IPS-NIHi11 (cell line): ENCODE measurements around the gene ADARB1.
A peak's percentile ranks its signal among the peaks of the same experiment; 100 is the strongest.

ENCODE experiments used
- DNase-seq: peaks from one replicate; pipeline ENCODE4 v3.0.0; 2012; ENCODE audit warnings: mixed read lengths, low spot score

ADARB1 gene

DNA sequence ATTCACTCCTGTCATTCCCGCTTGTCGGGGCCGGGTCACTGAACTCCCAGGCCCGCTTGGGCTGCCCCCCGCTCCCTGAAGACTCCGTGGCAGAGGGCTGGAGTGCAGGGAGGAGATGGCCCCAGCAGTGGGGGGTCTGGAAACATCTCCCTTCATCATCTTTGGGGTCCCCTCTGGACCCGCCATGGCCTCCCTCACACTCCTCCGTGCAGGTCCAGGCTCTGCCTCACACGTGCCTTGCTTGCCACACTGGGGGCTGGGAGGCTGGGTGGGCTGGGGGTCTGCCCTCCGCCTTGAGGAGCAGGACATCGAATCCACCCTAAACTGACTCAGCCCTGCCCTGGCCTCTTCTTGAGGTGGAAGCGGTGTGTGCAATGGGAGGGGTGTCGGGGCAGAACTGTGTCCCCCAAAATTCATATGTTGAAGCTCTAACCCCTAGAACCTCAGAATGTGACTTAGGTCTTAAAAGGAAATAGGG is 178.1 kb downstream of the ADARB1 start:
- DNase-seq = no peak

DNA sequence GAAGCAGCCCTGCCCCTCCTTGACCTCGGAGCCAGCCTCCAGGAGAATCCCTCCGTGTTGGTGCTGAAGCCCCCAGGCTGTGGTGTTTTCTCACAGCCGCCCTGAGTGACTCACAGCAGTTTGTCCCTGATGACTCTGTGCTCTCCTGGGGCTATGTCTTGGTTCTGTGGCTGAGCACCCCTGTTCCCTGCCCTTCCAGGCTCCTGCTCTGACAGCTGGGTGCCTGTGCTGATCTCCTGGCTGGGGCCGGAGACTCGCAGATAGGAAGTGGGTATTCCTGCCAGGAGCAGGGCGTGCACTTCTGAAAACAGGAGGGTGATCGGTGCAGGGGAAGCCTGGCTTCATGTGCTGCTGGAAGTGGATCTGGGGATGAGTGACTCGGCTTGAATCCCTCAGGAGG is 178.8 kb downstream of the ADARB1 start:
- no peak for DNase-seq

DNA sequence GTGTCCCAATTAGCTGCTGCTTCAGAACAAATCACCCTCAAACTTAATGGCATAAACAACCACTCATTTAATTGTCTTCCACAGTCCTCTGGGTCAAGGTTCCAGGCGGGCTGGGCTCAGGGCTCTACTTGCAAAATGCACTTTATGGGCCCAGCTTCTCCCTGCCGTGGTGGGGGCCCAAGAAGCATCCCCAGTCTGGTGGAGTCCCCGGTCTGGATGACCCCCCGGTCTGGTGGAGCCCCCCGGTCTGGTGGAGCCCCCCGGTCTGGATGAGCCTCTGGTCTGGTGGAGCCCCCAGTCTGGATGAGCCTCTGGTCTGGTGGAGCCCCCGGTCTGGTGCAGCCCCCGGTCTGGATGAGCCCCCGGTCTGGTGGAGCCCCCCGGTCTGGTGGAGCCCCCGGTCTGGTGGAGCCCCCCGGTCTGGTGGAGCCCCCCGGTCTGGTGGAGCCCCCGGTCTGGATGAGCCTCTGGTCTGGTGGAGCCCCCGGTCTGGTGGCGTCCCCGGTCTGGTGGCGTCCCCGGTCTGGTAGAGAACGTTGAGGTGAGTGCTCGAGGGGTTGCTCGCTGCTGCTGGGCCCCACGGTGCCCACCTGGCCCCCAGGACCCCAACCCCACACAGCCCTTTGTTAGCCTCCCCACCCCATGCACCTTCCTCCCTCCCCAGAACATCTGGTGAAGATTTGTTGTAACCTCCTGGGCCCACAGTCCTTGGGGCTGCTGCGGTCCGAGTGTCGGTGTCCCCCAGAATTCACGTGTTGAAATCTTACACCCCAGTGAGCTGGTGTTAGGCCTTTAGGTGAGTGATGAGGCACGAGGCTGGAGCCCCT is 179.5 kb downstream of the ADARB1 start:
- DNase-seq = no peak

DNA sequence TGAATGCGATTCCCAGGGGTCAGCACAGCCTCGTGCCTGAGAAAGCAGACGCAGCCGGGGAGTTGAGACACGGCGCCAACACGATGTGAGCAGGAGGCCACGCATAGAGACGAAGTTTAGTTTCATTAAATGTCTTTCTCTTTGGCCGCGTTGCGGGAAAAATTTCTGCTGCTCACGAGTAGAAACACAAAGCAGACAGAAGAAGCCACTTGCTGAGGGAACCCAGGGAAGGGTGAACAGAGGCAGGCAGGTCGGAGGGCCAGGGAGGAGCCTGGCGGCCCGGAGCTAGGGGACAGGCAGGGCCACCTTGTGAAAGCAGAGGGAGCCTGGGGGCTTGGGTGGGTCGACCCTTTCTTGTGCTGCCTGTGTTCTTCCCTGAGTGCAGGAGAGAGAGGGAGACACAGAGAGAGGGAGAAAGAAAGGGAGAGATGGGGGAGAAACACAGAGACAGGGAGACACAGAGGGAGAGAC is 180.1 kb downstream of the ADARB1 start:
- DNase-seq = no peak

DNA sequence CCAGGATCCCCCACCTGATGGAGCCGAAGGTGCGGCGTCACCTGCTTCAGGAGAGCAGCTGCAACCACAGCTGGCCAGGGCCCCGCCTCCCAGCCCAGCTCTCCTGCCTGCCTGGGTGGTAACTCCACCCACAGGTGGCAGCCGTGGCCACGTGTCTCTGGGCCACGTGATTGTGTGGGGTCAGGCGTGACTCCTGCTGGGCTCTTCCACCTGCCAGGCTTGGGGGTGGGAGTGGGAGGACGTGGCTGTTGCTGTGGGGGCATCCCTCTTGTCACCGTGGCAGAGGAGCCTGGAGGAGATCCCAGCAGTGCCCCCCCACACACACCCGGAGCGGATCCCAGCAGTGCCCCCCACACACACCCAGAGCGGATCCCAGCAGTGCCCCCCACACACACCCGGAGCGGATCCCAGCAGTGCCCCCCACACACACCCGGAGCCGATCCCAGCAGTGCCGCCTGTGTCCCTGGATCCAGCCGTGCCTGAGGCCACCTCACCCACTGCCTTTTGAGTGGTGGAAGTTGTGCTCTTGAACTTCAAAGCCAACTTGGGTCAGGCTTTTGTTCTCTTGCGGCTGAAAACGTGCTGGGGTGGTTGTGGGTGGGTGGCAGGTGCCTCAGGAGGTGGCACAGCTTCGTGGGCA is 181.1 kb downstream of the ADARB1 start:
- DNase-seq = peak; percentile 64

DNA sequence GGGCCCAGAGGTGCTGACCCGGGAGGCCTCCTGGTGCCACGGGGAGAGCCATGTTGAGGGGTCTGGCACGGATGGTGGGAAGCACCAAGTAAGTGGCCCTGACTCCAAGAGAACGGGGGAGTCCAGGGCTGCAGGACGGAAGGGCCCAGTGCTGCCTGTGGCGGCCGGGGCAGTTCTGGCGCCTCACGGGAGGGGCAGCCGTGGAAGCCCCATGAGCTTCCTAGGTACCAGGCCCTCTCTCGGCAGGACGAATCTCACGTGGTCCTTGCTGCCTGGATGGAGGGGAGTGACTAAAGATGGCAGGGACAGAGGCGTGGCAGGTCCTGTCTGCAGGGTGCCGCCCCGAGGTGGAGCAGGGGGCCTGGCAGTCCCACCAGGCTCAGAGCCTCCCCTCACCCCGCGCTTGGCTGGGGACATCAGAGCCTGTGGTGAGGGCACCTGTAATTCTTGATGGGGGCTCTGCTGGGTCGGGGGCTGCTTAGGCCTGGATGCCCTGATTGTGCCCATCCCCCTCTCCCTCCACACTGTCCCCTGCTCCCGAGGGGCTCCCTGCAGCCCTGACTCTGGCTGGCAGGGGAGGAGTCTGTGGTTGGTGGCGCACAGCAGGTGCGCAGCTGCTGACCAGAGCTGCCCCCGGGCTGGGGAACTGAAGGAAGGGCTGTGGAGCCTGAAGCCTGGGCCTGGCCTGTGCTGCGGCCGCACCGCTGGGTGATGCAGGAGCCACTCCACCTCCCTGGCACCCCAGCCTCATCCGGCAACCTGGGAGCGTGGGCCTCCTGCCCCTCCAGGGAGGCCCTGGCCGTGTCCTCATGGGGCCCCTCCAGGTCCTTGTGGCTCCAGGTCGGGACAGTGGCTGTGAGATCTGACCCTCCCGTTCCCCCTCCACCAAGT is 181.9 kb downstream of the ADARB1 start:
- no peak for DNase-seq

DNA sequence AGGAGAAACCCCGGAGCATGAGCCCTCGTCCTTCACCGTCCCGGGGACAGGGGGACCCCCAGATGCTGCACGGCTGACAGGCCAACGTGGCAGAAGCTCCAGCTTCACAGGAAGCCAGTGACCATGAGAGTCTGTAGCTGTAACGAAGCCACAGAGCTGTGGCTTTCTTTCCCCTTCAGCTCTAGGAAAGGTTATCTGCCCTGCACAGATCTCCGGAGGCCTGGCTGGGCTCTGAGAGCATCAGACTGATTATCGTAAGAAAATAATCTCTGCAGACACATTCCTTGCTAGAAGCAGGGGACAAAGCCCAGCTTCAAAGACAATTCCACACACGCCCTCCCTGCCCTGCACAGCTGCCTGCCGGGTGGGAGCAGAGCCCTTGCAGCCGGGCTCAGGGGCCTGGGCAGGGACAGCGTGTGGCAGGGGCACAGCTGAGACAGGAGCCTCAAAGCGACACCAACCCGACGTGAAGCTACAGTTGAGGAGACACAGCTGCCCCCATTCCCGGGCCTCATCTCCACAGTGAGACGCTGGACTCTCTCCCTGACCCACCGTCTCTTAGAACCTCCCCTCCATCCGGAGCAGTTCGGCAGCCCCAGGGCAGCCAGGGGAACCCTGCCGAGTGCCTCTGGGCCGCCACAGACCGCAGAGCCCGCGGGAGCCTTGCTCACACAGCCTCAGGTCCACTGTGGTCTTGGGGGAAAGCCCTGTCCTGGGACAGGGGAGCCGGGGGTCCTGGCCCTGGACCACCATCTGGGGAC is 182.7 kb downstream of the ADARB1 start:
- no peak for DNase-seq

DNA sequence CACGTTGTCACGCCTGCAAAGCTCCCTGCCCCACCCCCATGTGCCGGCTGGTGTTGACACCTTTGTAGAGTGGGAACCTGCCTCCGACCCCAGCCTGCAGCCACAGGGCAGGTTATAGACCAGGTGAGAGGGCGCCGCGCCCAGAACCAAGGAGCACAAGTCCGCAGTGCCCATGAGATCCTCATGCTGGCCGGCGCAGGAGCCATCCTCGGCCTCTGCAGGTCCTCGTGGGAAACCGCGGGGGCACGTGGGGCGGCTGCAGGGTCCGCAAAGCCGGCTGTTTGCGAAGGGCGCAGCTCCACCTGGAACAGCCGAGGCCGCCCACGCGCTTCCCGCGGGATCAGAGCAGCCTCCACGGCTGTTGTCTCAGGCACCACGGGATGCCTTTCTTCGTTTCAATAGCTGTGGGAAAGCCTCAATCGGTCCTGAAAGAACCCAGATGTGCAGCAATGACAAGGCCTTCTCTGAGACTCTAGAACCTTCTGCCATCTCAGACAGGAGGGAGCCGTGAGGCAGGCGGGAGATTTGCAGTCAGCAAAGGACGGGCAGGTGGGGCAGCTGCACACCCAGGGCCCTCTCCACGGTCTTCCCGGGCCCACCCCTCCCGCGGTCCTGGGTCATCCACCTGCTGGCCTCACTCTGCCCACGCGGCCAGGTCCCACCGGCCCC is 183.4 kb downstream of the ADARB1 start:
- DNase-seq = no peak

DNA sequence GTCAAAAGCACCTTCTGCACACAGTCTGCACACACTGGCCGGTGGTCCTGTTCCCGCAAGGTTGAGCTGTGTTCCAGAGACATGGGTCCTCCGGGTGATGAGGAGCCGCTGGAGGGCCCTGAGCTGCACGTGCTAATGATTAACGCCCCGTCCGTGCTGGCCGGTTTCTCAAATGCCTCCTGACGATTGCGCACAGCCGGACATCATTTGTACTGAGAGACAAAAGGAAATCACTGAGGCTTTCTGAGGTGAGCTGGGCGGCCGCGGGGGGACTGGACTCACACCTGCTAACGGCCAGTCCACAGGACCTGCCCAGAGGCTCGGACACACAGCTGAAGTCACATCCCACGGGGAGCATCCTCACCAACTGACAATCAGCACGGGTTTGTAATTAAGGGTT is 184.1 kb downstream of the ADARB1 start:
- peak; percentile 5 for DNase-seq

DNA sequence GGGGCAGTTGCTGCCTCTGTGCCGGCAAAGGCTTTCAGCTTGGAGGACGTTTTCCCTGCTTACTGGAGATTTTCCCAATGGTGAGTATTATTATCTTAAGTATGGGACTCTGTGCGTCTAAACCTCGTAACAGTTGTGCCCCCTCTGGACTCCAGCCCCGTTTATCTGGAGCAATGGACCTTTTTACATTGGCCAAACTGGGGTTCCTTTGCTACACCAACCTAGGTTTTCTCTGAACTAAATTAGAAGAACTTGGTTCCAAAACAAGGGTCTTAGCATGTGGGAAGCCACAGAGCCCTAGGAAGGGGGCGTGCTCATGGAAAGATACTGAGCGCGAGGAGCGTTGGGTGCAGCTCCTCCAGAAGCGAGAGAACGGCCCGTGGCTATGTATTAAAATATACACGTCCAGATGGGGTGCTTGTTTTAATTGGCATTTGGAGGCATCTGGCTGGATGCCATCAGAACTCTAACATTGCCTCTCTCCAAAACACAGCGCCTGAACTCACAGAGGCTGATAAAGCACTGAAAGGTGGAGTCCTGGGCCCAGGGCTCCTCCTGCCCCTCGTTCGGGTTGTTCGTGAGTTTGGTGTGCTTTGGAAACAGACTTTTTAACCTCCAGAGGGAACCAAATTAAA is 184.9 kb downstream of the ADARB1 start:
- peak; percentile 3 for DNase-seq

DNA sequence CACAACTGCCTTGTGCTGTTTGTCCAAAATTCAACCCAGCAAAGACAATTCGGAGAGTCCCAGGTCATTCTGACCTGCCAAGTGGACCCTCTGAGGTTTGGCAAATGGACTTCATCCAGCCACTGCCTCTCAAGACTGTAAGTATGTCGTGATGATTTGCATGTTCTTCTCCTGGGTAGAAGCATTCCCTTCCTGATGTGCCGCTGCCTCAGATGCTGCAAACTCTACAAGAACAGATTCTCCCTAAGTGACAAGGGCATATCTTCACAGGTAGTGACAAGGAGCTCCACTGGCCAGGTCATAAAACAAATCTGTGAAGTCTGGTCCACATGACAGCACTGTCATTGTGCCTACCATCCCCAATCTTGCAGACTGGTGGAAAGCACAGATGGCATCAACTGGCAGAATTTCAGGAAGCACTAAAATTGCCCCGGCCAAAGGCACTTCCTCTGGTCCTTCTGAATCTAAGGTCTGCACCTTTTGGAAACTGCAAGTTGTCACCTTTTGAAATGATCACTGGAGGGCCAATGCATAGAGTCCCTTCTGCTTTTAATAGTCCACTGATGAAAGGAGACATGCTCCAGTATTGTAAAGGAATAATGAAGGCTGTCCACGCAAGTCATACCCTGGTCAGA is 185.9 kb downstream of the ADARB1 start:
- peak; percentile 1 for DNase-seq

DNA sequence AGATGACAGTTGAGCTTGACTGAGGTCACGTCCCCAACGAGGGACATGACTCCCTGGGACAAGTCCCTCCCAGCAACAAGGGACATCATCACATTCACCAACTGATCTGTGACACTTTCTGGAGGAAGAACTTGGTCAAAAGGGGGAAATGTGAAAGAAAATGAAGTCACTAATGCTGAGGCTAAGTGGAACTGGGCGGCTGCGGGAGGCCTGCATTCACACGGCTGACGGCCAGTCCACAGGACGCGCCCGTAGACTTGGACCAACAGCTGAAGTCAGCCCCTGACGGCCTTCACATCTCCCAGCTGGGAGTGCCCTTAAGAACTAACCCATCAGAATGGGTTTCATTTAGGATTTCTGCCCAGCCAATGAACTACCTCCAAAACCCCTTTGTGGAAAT is 186.7 kb downstream of the ADARB1 start:
- peak; percentile 3 for DNase-seq

DNA sequence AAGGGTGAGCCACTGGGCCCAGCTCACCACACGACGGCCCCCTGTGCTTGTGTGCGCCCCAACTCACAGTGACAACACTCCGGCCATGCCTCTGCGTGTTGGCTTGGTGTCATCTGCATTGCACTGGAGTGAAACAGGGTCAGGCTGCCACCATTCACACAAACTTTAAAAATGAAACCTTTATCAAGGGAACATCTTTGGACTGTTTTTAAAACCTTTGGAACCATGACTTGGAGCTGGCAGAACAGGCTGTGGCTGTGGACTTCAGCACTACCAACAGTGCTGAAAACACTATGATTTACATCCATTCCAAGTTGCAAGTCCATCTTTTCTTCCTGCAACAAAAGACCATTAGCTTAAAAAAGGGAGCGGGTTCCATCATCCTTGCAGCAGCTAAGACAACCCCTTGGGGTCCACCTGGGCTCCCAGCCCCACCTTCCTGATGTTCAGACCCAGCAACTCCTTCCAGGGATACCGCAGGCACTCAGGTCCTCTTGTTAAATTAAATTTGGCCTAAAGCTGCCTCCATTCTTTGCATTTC is 187.7 kb downstream of the ADARB1 start:
- DNase-seq = no peak

DNA sequence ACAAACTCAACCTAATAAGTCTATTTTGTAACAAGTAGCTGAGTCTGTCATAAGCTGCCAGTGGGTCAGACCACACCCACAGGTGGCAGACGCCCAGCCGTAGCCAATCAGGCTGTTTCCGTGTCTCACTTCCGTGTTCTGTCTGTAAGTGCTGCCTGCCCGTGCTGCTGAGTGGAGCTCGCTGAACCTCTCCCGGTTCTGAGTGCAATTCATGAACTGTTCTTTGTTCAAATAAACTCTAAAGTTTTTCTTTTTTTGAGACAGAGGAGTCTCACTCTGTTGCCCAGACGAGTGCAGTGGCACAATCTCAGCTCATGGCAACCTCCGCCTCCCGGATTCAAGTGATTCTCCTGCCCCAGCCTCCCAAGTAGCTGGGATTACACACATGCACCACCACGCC is 188.2 kb downstream of the ADARB1 start:
- DNase-seq = peak; percentile 49

DNA sequence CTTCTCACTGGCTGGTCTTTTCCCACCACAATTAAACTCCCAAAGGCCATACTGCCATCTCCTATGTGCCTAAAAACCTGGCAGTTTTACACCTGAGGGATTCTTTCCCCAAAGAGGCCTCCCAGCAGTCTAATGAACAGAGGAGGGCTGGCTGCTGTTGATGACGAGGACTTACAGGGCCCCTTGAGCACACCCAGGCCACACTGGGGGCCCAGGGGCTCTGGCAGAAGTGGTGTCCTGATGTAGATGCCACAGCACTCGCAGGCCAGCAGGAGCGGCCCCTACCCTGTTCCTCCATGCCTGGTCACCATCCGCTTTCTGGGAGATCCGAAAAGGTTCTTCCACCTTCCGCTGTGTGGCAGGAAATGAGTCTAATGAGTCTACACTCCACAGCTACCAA is 189.2 kb downstream of the ADARB1 start:
- no peak for DNase-seq

DNA sequence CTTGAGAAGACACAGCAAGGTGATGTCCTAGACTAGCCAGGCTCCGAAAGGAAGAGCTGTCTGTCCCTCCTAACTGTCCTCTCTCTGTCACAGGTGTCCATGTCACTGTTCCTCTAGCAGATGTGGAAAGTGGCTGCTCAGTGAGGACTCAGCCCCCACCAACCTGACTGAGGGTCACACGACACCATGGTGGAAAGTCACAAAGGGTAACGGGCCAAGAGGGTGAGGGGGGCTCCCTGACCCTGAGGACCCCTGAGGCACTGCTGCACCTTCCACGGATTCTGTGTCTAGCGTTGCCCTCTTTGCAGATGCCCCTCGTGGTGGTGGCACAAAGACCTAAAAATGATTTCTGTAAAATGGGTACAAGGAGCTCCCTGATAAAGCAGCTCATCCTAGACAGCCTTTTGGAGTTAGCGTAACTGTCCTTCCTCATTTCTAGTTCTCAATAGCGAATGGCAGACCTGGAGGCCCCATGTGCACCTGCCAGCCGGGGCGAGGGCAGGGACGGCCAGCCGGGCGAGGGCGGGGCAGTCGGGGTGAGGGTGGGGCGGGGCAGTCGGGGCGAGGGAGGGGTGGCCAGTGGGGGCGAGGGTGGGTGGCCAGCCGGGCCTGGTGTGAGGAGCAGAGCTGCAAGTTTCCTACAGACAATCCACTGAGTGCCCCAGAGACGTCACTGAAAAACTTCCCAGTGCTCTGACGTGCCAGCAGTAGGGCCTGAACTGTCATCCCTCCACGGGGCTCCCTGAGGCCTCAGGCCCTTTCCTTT is 189.9 kb downstream of the ADARB1 start:
- DNase-seq = no peak

DNA sequence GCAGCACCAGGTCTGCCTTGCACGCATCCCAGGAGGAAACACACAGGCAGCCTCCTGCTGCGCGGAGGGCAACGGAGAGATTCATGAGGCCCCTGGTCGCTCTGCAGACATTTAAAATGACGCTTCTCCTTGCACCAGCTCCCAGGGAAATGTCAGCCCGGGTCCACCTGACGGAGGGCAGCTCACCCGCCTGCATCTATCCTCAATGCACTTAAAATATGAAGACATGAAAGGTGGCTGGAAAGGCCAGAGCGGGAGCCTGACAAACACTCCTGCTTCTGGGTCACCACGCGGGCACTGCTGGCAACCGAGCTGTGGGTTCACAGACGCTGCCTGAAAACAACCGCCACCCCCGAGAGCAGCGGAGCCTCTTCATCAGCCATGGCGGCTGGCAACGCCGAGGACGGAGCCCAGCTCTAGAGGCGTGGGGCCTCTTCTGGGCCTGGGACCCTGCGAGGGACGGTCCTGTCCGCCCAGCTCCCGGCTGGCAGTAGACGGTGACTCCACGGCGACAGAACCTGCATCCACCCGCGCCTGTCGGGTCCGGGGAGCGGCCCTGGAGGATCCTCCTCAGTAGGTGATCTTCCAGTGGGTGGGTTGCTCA is 190.6 kb downstream of the ADARB1 start:
- DNase-seq = no peak

DNA sequence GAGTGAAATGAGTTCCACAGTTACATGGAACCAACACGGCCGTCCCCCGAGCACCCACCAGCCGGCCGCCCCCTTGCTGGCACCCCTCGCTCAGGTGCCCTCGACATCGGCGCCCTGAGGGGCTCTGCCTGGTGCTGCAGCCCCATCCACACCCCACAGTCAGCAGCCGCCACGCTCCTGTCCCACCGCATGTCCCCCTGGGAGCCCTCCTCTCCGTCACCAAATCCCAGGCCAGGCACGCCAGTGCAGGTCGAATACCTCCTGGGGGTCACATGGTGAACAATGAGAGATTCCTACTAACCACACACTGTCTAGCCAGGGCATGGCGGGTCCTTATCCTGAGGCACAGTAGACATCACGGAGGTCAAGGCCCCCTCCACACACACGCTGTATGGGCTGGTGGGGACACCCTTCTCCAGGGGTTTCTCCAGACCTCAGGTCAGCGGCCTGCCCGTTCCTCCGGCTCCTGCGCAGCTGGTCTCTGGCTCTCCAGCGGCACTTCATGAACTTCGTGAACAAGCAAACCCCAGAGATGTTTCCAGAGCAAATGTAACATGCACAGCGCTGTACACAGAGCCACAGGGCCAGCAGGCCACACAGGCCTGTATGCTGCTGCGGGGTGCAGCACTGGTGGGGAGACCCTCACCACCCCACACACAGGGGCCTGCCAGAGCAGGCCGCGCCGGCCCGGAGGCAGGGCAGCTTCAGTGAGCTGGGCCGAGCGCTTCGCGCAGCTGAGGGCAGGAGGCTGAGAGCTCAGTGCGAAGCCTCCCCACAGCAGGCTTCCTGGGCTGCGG is 191.5 kb downstream of the ADARB1 start:
- no peak for DNase-seq
